HCT116 (cell line): Measurements from ENCODE around the gene DCDC2C. TPM values are rescaled to one million over a fixed set of nuclear protein-coding genes. Genes with fewer than 3 reads are reported as not detected.

Experiments used
- ATAC-seq: fragments of 200-7000 bp; cut with Tn5 transposase; 2 replicates; pipeline ENCODE4 v1.9.1; 2020; ENCODE audit warnings: mild to moderate bottlenecking, moderate library complexity
- BruUV-seq: library from RNA; stranded (reverse); fragments of 400-500 nt; replicated peaks from 2 replicates; lab custom pipeline; 2021; lab: Mats Ljungman, UMichigan
- CTCF ChIA-PET: fragments of 300-600 bp; sonication (Branson Sonifier 250); formaldehyde crosslinking; loops from one replicate; lab custom pipeline; 2021; ENCODE audit warnings: antibody characterized with exemption; lab: Charles Lee
- POLR2A ChIA-PET: fragments of 300-600, 350-600 bp; sonication (Branson Sonifier 250); formaldehyde crosslinking; loops from one replicate; lab custom pipeline; 2021; ENCODE audit warnings: antibody characterized with exemption; lab: Charles Lee
- RAD21 ChIA-PET, 2 experiments: fragments of 300-600 bp; sonication (Branson Sonifier 250); formaldehyde crosslinking; loops; one replicate each; lab custom pipeline; 2023; ENCODE audit warnings: low total read pairs in 2 of 2; ENCODE audit not compliant: uncharacterized antibody in 2 of 2, unreplicated experiment in 2 of 2, low non-redundant PET in 1 of 2; lab: Charles Lee
- DNase-seq: peaks from one replicate; pipeline ENCODE4 v3.0.0-alpha.2; 2010; ENCODE audit warnings: low read depth, low spot score
- H2AFZ ChIP-seq: fragments of 200-600 bp; shearing (Covaris generic), sonication (generic); 2 replicates; pipeline ENCODE4 v1.6.1; 2017; ENCODE audit warnings: low read depth, mixed run types, mixed read lengths, antibody characterized with exemption, low read length; ENCODE audit not compliant: poor library complexity, severe bottlenecking
- H3K27ac ChIP-seq: 2 replicates; pipeline ENCODE4 v1.5.1; 2012; ENCODE audit warnings: low read depth, low read length
- H3K27me3 ChIP-seq: fragments of 200-600 bp; sonication (generic); 2 replicates; pipeline ENCODE4 v1.6.1; 2016; ENCODE audit warnings: mixed run types, low read length, mixed read lengths; ENCODE audit not compliant: insufficient read depth
- H3K36me3 ChIP-seq, 2 experiments: fragments of 200-500 bp in 1 of 2; fragments of 200-600 bp in 1 of 2; sonication (Bioruptor generic) in 1 of 2; sonication (generic) in 1 of 2; 2 replicates each; pipeline versions ENCODE4 v1.5.1 to v1.6.1; 2014 to 2016; ENCODE audit warnings: low read length in 2 of 2, inconsistent platforms in 1 of 2, mixed read lengths in 1 of 2, mixed run types in 1 of 2; ENCODE audit not compliant: insufficient read depth in 2 of 2, control insufficient read depth in 1 of 2
- H3K4me1 ChIP-seq, 2 experiments: fragments of 200-600 bp in 1 of 2; sonication (generic) in 1 of 2; 2 replicates each; pipeline versions ENCODE4 v1.5.1 to v1.6.1; 2012 to 2017; ENCODE audit warnings: low read length in 2 of 2, inconsistent platforms in 1 of 2, mild to moderate bottlenecking in 1 of 2, mixed read lengths in 1 of 2, mixed run types in 1 of 2, moderate library complexity in 1 of 2; ENCODE audit not compliant: insufficient read depth in 2 of 2, control insufficient read depth in 1 of 2
- H3K4me2 ChIP-seq: fragments of 200-600 bp; sonication (generic); 2 replicates; pipeline ENCODE4 v1.6.1; 2017; ENCODE audit warnings: mixed run types, low read length, mixed read lengths
- H3K4me3 ChIP-seq, 2 experiments: fragments of 200-600 bp in 1 of 2; sonication (generic) in 1 of 2; replicated peaks in 1 of 2; 2 replicates each; pipeline ENCODE4 v1.5.1; 2011 to 2016; ENCODE audit warnings: low read length in 2 of 2, control low read depth in 1 of 2, low read depth in 1 of 2, mild to moderate bottlenecking in 1 of 2, mixed read lengths in 1 of 2, mixed run types in 1 of 2
- H3K79me2 ChIP-seq: fragments of 200-600 bp; sonication (generic); 2 replicates; pipeline ENCODE4 v1.6.1; 2017; ENCODE audit warnings: mild to moderate bottlenecking, mixed run types, low read length, moderate library complexity, mixed read lengths; ENCODE audit not compliant: insufficient read depth
- H3K9ac ChIP-seq: fragments of 200-600 bp; sonication (generic); 2 replicates; pipeline ENCODE4 v1.6.1; 2016; ENCODE audit warnings: low read length, mixed read lengths
- H3K9me2 ChIP-seq: fragments of 200-600 bp; sonication (generic), shearing (Covaris generic); 2 replicates; pipeline ENCODE4 v1.6.1; 2017; ENCODE audit warnings: mixed run types, mild to moderate bottlenecking, moderate library complexity; ENCODE audit not compliant: insufficient read depth
- H3K9me3 ChIP-seq, 2 experiments: fragments of 200-500 bp in 1 of 2; fragments of 200-600 bp in 1 of 2; sonication (Bioruptor generic) in 1 of 2; sonication (generic) in 1 of 2; 2 replicates each; pipeline ENCODE4 v1.6.1; 2014 to 2017; ENCODE audit warnings: low read length in 2 of 2, mixed read lengths in 2 of 2, inconsistent platforms in 1 of 2, low read depth in 1 of 2, mild to moderate bottlenecking in 1 of 2, mixed run types in 1 of 2, moderate library complexity in 1 of 2; ENCODE audit not compliant: control insufficient read depth in 1 of 2, insufficient read depth in 1 of 2
- H4K20me1 ChIP-seq: fragments of 200-600 bp; sonication (generic), shearing (Covaris generic); 2 replicates; pipeline ENCODE4 v1.6.1; 2017; ENCODE audit warnings: mixed run types, mild to moderate bottlenecking, moderate library complexity; ENCODE audit not compliant: insufficient read depth
- ATF3 ChIP-seq: IDR thresholded peaks from 2 replicates; pipeline ENCODE4 v1.6.1; 2012
- CBX3 ChIP-seq: IDR thresholded peaks from 2 replicates; pipeline ENCODE4 v1.6.1; 2012; ENCODE audit warnings: low read depth
- CEBPB ChIP-seq: IDR thresholded peaks from 2 replicates; pipeline ENCODE4 v1.6.1; 2012; ENCODE audit warnings: low read depth
- CTCF ChIP-seq, 3 experiments: fragments of 200-600 bp in 1 of 3; sonication (generic) in 1 of 3; IDR thresholded peaks in 2 of 3; conservative IDR thresholded peaks in 1 of 3; 2 replicates each; pipeline ENCODE4 v1.5.1; 2012 to 2017; ENCODE audit warnings: low read depth in 2 of 3, low read length in 2 of 3, antibody characterized with exemption in 1 of 3, borderline replicate concordance in 1 of 3, control low read depth in 1 of 3, mild to moderate bottlenecking in 1 of 3, mixed read lengths in 1 of 3, mixed run types in 1 of 3, moderate library complexity in 1 of 3; ENCODE audit not compliant: insufficient read depth in 1 of 3
- EZH2 ChIP-seq: fragments of 200-600 bp; sonication (generic); IDR thresholded peaks from 2 replicates; pipeline ENCODE4 v1.6.1; 2017; ENCODE audit warnings: antibody characterized with exemption, mixed run types
- EZH2phosphoT487 ChIP-seq: fragments of 200-600 bp; IDR thresholded peaks from 2 replicates; pipeline ENCODE4 v1.6.1; 2018; ENCODE audit warnings: antibody characterized with exemption, borderline replicate concordance
- FOSL1 ChIP-seq: IDR thresholded peaks from 2 replicates; pipeline ENCODE4 v1.6.1; 2012; ENCODE audit warnings: low read depth
- JUND ChIP-seq: IDR thresholded peaks from 2 replicates; pipeline ENCODE4 v1.6.1; 2012
- MAX ChIP-seq: IDR thresholded peaks from 2 replicates; pipeline ENCODE4 v1.6.1; 2012
- POLR2A ChIP-seq: IDR thresholded peaks from 2 replicates; pipeline ENCODE4 v1.7.0; 2011; ENCODE audit warnings: borderline replicate concordance; ENCODE audit not compliant: insufficient read depth, insufficient read length; ENCODE audit errors: extremely low read depth
- RAD21 ChIP-seq: IDR thresholded peaks from 2 replicates; pipeline ENCODE4 v1.6.1; 2012; ENCODE audit warnings: low read depth, mild to moderate bottlenecking
- REST ChIP-seq: IDR thresholded peaks from 2 replicates; pipeline ENCODE4 v1.6.1; 2012; ENCODE audit warnings: low read depth
- SIN3A ChIP-seq: IDR thresholded peaks from 2 replicates; pipeline ENCODE4 v1.6.1; 2012; ENCODE audit warnings: low read depth
- SRF ChIP-seq: IDR thresholded peaks from 2 replicates; pipeline ENCODE4 v1.6.1; 2012; ENCODE audit warnings: low read depth
- TCF7L2 ChIP-seq: IDR thresholded peaks from 2 replicates; pipeline ENCODE4 v1.7.0; 2011; ENCODE audit warnings: borderline replicate concordance, inconsistent platforms; ENCODE audit not compliant: insufficient read depth, insufficient read length; ENCODE audit errors: extremely low read depth
- YY1 ChIP-seq: IDR thresholded peaks from 2 replicates; pipeline ENCODE4 v1.6.1; 2011; ENCODE audit warnings: low read length, low read depth, moderate library complexity, mild to moderate bottlenecking; ENCODE audit not compliant: insufficient replicate concordance; ENCODE audit errors: extremely low read depth
- ZFX ChIP-seq: fragments of 450-650 bp; IDR thresholded peaks from 2 replicates; pipeline ENCODE4 v1.6.1; 2017
- intact Hi-C: fragments of 100-400 bp; cut with micrococcal nuclease; formaldehyde crosslinking; loops from 2 replicates; pipeline ENCODE4 v1.10.0; 2022
- total RNA-seq: library from RNA; stranded (reverse); gene quantifications from one replicate; pipeline ENCODE4 v1.2.1, GENCODE V29; 2021; ENCODE audit not compliant: unreplicated experiment

Gene DCDC2C
- total RNA-seq, 1 experiment from 2014 or later, result not detected

- no peak for TF ChIP-seq SRF
- no peak for TF ChIP-seq POLR2A
- TF ChIP-seq, all 23 proteins: peak for 5
Measured at GRCh38 chr2:3662239-3662638, 41.1 kb upstream of the DCDC2C start (continued).

- Histone ChIP-seq H3K79me2 (no peaks in the 10 kb centered on the region), H2AFZ (no peak overlapping the region), H3K36me3 (no peaks in the 10 kb centered on the region), H4K20me1 (no peaks in the 10 kb centered on the region), H3K4me1 (peaks cover 16 to 39% of the 10 kb centered on the region in 2 experiments), H3K4me3 (no peak overlapping the region), H3K27ac (no peak overlapping the region), H3K9me3 (no peaks in the 10 kb centered on the region), H3K9ac (no peak overlapping the region), H3K27me3 (no peaks in the 10 kb centered on the region), H3K4me2 (no peak overlapping the region), H3K9me2 (no peaks in the 10 kb centered on the region)
- DNase-seq (no peak), ATAC-seq (no peak)
- ChIA-PET POLR2A (no interaction called here), CTCF (no interaction called here), RAD21 (no interaction called here)
- no peak for TF ChIP-seq CEBPB
- no peak for TF ChIP-seq ATF3
- TF ChIP-seq TCF7L2, result no peak
- no peak for TF ChIP-seq RAD21
- TF ChIP-seq POLR2A, result no peak
- no peak for TF ChIP-seq CTCF (IDR thresholded peaks at IDR 0.05 in 2 of 3, conservative IDR thresholded peaks at IDR 0.05 in 1 of 3; ENCODE audit: borderline replicate concordance in 1 of 3, insufficient read depth in 1 of 3, low read depth in 2 of 3, low read length in 2 of 3)
- no peak for TF ChIP-seq REST
- no peak for TF ChIP-seq FOSL1
- no peak for TF ChIP-seq CBX3
- no peak for TF ChIP-seq YY1
- TF ChIP-seq EZH2phosphoT487, result no peak
- TF ChIP-seq EZH2, result no peak
- TF ChIP-seq ZFX, result no peak
- TF ChIP-seq JUND, result no peak
- no peak for TF ChIP-seq SRF
- TF ChIP-seq MAX, result no peak
- no peak for TF ChIP-seq SIN3A
- intact Hi-C loops, result no loop called here
- BruUV-seq, result no TSS peak
Measured at GRCh38 chr2:3664118-3664517, 39.3 kb upstream of the DCDC2C start.
